Measurements from ENCODE around the gene AMACR.
"Not testable (repeated sequence)": the region's sequence is repeated elsewhere in the genome, so short reads cannot be mapped to it uniquely, and the experiment has no call there.

AMACR gene

GRCh38 chr5:34026089-34026761, 18.4 kb upstream of the AMACR start:
- Mint-ChIP-seq H3K27me3 (ENCODE audit: low read depth) (no peaks in the 10 kb centered on the region), H3K4me1 (ENCODE audit: low read depth) (peaks cover 17% of the 10 kb centered on the region), H3K36me3 (ENCODE audit: low read depth) (peaks cover 12% of the 10 kb centered on the region), H3K9me3 (no peaks in the 10 kb centered on the region), H3K27ac (no peak overlapping the region), H3K4me3 (no peak overlapping the region)

GRCh38 chr5:34022121-34022705, 14.4 kb upstream of the AMACR start:
- Mint-ChIP-seq H3K4me1 (ENCODE audit: low read depth) (peaks cover 21% of the 10 kb centered on the region), H3K27ac (peak overlapping the region; percentile 88), H3K27me3 (ENCODE audit: low read depth) (no peaks in the 10 kb centered on the region), H3K36me3 (ENCODE audit: low read depth) (peaks cover 21% of the 10 kb centered on the region), H3K4me3 (peak overlapping the region; percentile 53), H3K9me3 (no peaks in the 10 kb centered on the region)

- H3K4me3 Mint-ChIP-seq = peak overlapping the region; percentile 53
- no peaks in the 10 kb centered on the region for H3K9me3 Mint-ChIP-seq
- H3K27ac Mint-ChIP-seq = peak overlapping the region; percentile 88
- no peaks in the 10 kb centered on the region for H3K27me3 Mint-ChIP-seq (ENCODE audit: low read depth)
- H3K4me1 Mint-ChIP-seq (ENCODE audit: low read depth) = peaks cover 21% of the 10 kb centered on the region
- peaks cover 22% of the 10 kb centered on the region for H3K36me3 Mint-ChIP-seq (ENCODE audit: low read depth)
Measured at GRCh38 chr5:34021334-34021733, 13.5 kb upstream of the AMACR start.

GRCh38 chr5:34020726-34021125, 12.9 kb upstream of the AMACR start:
- H3K4me1 Mint-ChIP-seq (ENCODE audit: low read depth) = peaks cover 22% of the 10 kb centered on the region
- no peaks in the 10 kb centered on the region for H3K9me3 Mint-ChIP-seq
- H3K27ac Mint-ChIP-seq = no peak overlapping the region
- peaks cover 22% of the 10 kb centered on the region for H3K36me3 Mint-ChIP-seq (ENCODE audit: low read depth)
- no peak overlapping the region for H3K4me3 Mint-ChIP-seq
- no peaks in the 10 kb centered on the region for H3K27me3 Mint-ChIP-seq (ENCODE audit: low read depth)

GRCh38 chr5:34017254-34017653, 9.4 kb upstream of the AMACR start:
- H3K36me3 Mint-ChIP-seq (ENCODE audit: low read depth) = peaks cover 18% of the 10 kb centered on the region
- H3K9me3 Mint-ChIP-seq = peaks cover 12% of the 10 kb centered on the region
- no peaks in the 10 kb centered on the region for H3K27me3 Mint-ChIP-seq (ENCODE audit: low read depth)
- no peak overlapping the region for H3K27ac Mint-ChIP-seq
- no peak overlapping the region for H3K4me3 Mint-ChIP-seq
- peaks cover 16% of the 10 kb centered on the region for H3K4me1 Mint-ChIP-seq (ENCODE audit: low read depth)

GRCh38 chr5:34016750-34017149, 8.9 kb upstream of the AMACR start:
- Mint-ChIP-seq H3K27ac (no peak overlapping the region), H3K27me3 (ENCODE audit: low read depth) (no peaks in the 10 kb centered on the region), H3K36me3 (ENCODE audit: low read depth) (peaks cover 16% of the 10 kb centered on the region), H3K9me3 (peaks cover 12% of the 10 kb centered on the region), H3K4me1 (ENCODE audit: low read depth) (peaks cover 11% of the 10 kb centered on the region), H3K4me3 (no peak overlapping the region)

GRCh38 chr5:34016222-34016621, 8.4 kb upstream of the AMACR start:
- Mint-ChIP-seq H3K36me3 (ENCODE audit: low read depth) (peaks cover 14% of the 10 kb centered on the region), H3K27ac (no peak overlapping the region), H3K4me3 (no peak overlapping the region), H3K27me3 (ENCODE audit: low read depth) (no peaks in the 10 kb centered on the region), H3K9me3 (peaks cover 12% of the 10 kb centered on the region), H3K4me1 (ENCODE audit: low read depth) (peaks cover 6% of the 10 kb centered on the region)

- H3K27ac Mint-ChIP-seq = no peak overlapping the region
- H3K4me1 Mint-ChIP-seq (ENCODE audit: low read depth) = peaks cover 2% of the 10 kb centered on the region
- H3K27me3 Mint-ChIP-seq (ENCODE audit: low read depth) = no peaks in the 10 kb centered on the region
- peaks cover 12% of the 10 kb centered on the region for H3K9me3 Mint-ChIP-seq
- H3K4me3 Mint-ChIP-seq = no peak overlapping the region
- peaks cover 6% of the 10 kb centered on the region for H3K36me3 Mint-ChIP-seq (ENCODE audit: low read depth)
Measured at GRCh38 chr5:34015120-34015822, 7.4 kb upstream of the AMACR start.

GRCh38 chr5:34014626-34015025, 6.8 kb upstream of the AMACR start:
- Mint-ChIP-seq H3K4me3 (no peak overlapping the region), H3K4me1 (ENCODE audit: low read depth) (peaks cover 2% of the 10 kb centered on the region), H3K27me3 (ENCODE audit: low read depth) (no peaks in the 10 kb centered on the region), H3K36me3 (ENCODE audit: low read depth) (peaks cover 3% of the 10 kb centered on the region), H3K27ac (no peak overlapping the region), H3K9me3 (peaks cover 12% of the 10 kb centered on the region)

- no peak overlapping the region for H3K4me3 Mint-ChIP-seq
- no peak overlapping the region for H3K27ac Mint-ChIP-seq
- peaks cover 3% of the 10 kb centered on the region for H3K36me3 Mint-ChIP-seq (ENCODE audit: low read depth)
- peaks cover 12% of the 10 kb centered on the region for H3K9me3 Mint-ChIP-seq
- H3K27me3 Mint-ChIP-seq (ENCODE audit: low read depth) = no peaks in the 10 kb centered on the region
- peaks cover 10% of the 10 kb centered on the region for H3K4me1 Mint-ChIP-seq (ENCODE audit: low read depth)
Measured at GRCh38 chr5:34013547-34013946, 5.7 kb upstream of the AMACR start.

GRCh38 chr5:34012791-34013190, 4.9 kb upstream of the AMACR start:
- peaks cover 12% of the 10 kb centered on the region for H3K4me1 Mint-ChIP-seq (ENCODE audit: low read depth)
- H3K27me3 Mint-ChIP-seq (ENCODE audit: low read depth) = no peaks in the 10 kb centered on the region
- H3K4me3 Mint-ChIP-seq = no peak overlapping the region
- H3K9me3 Mint-ChIP-seq = peaks cover 12% of the 10 kb centered on the region
- H3K36me3 Mint-ChIP-seq (ENCODE audit: low read depth) = peaks cover 3% of the 10 kb centered on the region
- no peak overlapping the region for H3K27ac Mint-ChIP-seq

- no peak overlapping the region for H3K27ac Mint-ChIP-seq
- H3K4me1 Mint-ChIP-seq (ENCODE audit: low read depth) = peaks cover 18% of the 10 kb centered on the region
- no peaks in the 10 kb centered on the region for H3K27me3 Mint-ChIP-seq (ENCODE audit: low read depth)
- H3K36me3 Mint-ChIP-seq (ENCODE audit: low read depth) = peaks cover 2% of the 10 kb centered on the region
- no peak overlapping the region for H3K4me3 Mint-ChIP-seq
- H3K9me3 Mint-ChIP-seq = peaks cover 12% of the 10 kb centered on the region
Measured at GRCh38 chr5:34011536-34011935, 3.7 kb upstream of the AMACR start.

- H3K27ac Mint-ChIP-seq; H3K36me3 Mint-ChIP-seq (ENCODE audit: low read depth); H3K27me3 Mint-ChIP-seq (ENCODE audit: low read depth); H3K4me3 Mint-ChIP-seq: not testable (repeated sequence)
- peaks cover 16% of the 10 kb centered on the region for H3K4me1 Mint-ChIP-seq (ENCODE audit: low read depth)
- peaks cover 12% of the 10 kb centered on the region for H3K9me3 Mint-ChIP-seq
Measured at GRCh38 chr5:34010146-34010545, 2.3 kb upstream of the AMACR start.

- Mint-ChIP-seq H3K27ac (no peak overlapping the region), H3K4me3 (no peak overlapping the region), H3K4me1 (ENCODE audit: low read depth) (peaks cover 16% of the 10 kb centered on the region), H3K27me3 (ENCODE audit: low read depth) (no peaks in the 10 kb centered on the region), H3K9me3 (peaks cover 12% of the 10 kb centered on the region), H3K36me3 (ENCODE audit: low read depth) (peaks cover 6% of the 10 kb centered on the region)
Measured at GRCh38 chr5:34009610-34010009, 1.8 kb upstream of the AMACR start.

GRCh38 chr5:34008802-34009201, 952 bp upstream of the AMACR start:
- Mint-ChIP-seq H3K4me1 (ENCODE audit: low read depth) (peaks cover 18% of the 10 kb centered on the region), H3K27ac (peak overlapping the region; percentile 90)

More at GRCh38 chr5:34008802-34009201, 952 bp upstream of the AMACR start:
- Mint-ChIP-seq H3K9me3 (peaks cover 6% of the 10 kb centered on the region), H3K36me3 (ENCODE audit: low read depth) (peaks cover 11% of the 10 kb centered on the region), H3K27me3 (ENCODE audit: low read depth) (no peaks in the 10 kb centered on the region), H3K4me3 (peak overlapping the region; percentile 78)
